OCI-M2 (cell line): Measurements from ENCODE around the gene CAPS.

Experiments
- DNase-seq: peaks from one replicate; lab custom pipeline; 2025; ENCODE audit not compliant: unreplicated experiment; lab: John Stamatoyannopoulos, UW

The CAPS gene

GRCh38 chr19:5933391-5934068 lies 19.5 kb downstream of the CAPS start:
- DNase-seq: no peak

- DNase-seq: no peak
These were observed 20.0 kb downstream of the CAPS start for GRCh38 chr19:5934069-5934401.

GRCh38 chr19:5934774-5935472 lies 20.9 kb downstream of the CAPS start:
- DNase-seq: no peak

- DNase-seq: no peak
These were observed 21.6 kb downstream of the CAPS start for GRCh38 chr19:5935473-5936291.

GRCh38 chr19:5936292-5936592 lies 22.2 kb downstream of the CAPS start:
- DNase-seq: no peak

- no peak for DNase-seq
These were observed 23.5 kb downstream of the CAPS start for GRCh38 chr19:5937550-5937949.

GRCh38 chr19:5940260-5941208 lies 26.5 kb downstream of the CAPS start:
- no peak for DNase-seq

GRCh38 chr19:5941673-5942072 lies 27.6 kb downstream of the CAPS start:
- no peak for DNase-seq

- DNase-seq: no peak
These were observed 29.0 kb downstream of the CAPS start for GRCh38 chr19:5943045-5943444.

GRCh38 chr19:5943623-5944022 lies 29.6 kb downstream of the CAPS start:
- DNase-seq: no peak

- no peak for DNase-seq
These were observed 33.4 kb downstream of the CAPS start for GRCh38 chr19:5947435-5947834.

- no peak for DNase-seq
These were observed 34.9 kb downstream of the CAPS start for GRCh38 chr19:5948752-5949564.

GRCh38 chr19:5949792-5950305 lies 35.8 kb downstream of the CAPS start:
- no peak for DNase-seq

GRCh38 chr19:5950741-5951140 lies 36.7 kb downstream of the CAPS start:
- no peak for DNase-seq

GRCh38 chr19:5951338-5951861 lies 37.3 kb downstream of the CAPS start:
- no peak for DNase-seq

- DNase-seq: no peak
These were observed 38.4 kb downstream of the CAPS start for GRCh38 chr19:5952193-5953029.

- no peak for DNase-seq
These were observed 39.1 kb downstream of the CAPS start for GRCh38 chr19:5953030-5953589.

- no peak for DNase-seq
These were observed 39.7 kb downstream of the CAPS start for GRCh38 chr19:5953680-5954213.
